ENCODE results near the gene GCM1. TPM values are rescaled to one million over a fixed set of nuclear protein-coding genes. Genes with fewer than 3 reads are reported as not detected.

The GCM1 gene, protein sequence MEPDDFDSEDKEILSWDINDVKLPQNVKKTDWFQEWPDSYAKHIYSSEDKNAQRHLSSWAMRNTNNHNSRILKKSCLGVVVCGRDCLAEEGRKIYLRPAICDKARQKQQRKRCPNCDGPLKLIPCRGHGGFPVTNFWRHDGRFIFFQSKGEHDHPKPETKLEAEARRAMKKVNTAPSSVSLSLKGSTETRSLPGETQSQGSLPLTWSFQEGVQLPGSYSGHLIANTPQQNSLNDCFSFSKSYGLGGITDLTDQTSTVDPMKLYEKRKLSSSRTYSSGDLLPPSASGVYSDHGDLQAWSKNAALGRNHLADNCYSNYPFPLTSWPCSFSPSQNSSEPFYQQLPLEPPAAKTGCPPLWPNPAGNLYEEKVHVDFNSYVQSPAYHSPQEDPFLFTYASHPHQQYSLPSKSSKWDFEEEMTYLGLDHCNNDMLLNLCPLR
- total RNA-seq: not detected
- under 1 TPM in 1 of 2 donors, not detected in 1; 0.01 TPM for polyA plus RNA-seq
- long read RNA-seq, donor 1: 0 reads
- long read RNA-seq, donor 2: 0 reads
- long read RNA-seq, donor 3: 0 reads

DNA sequence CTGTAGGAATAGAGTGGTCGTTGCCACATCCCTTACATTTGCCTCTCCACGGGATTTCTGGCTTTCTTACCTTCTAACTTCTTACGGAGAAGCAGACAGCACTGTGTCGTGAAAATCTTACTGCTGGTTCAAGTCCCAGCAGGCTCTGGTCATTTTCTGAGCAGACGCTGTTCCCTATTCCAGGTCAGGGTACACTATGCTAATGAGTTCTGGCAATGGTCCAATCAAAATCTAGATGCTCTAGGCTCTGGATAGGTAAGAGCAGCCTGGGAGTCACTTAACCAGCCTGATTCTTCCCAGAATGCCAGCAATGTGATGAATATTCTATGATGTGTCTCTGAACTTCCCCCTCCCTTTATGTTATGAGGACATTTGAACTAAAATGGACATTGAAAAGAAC is at the start of gene GCM1:
GCM1 (minus strand) TSS at position 158 of the 400 bp plus-strand sequence. CDS start 3,209 bp downstream, outside the sequence.
- no peak for ATAC-seq
- Histone ChIP-seq H3K4me3 (no peak within 1 kb of the TSS), H3K4me1 (no peaks in the 10 kb centered on the region), H3K9me3 (no peaks in the 10 kb centered on the region), H3K27ac (no peak within 1 kb of the TSS), H3K36me3 (no peaks in the 10 kb centered on the region), H3K27me3 (peaks cover 0 to 3% (median 0%) of the 10 kb centered on the region in 7 donors)
- intact Hi-C loops (cut with DNase I): no loop called here
- DNase-seq: no peak
- 84 to 85% methylated on average over 5 of the region's 5 CpGs for WGBS, 2 donors
- TF ChIP-seq, protein P1, sequence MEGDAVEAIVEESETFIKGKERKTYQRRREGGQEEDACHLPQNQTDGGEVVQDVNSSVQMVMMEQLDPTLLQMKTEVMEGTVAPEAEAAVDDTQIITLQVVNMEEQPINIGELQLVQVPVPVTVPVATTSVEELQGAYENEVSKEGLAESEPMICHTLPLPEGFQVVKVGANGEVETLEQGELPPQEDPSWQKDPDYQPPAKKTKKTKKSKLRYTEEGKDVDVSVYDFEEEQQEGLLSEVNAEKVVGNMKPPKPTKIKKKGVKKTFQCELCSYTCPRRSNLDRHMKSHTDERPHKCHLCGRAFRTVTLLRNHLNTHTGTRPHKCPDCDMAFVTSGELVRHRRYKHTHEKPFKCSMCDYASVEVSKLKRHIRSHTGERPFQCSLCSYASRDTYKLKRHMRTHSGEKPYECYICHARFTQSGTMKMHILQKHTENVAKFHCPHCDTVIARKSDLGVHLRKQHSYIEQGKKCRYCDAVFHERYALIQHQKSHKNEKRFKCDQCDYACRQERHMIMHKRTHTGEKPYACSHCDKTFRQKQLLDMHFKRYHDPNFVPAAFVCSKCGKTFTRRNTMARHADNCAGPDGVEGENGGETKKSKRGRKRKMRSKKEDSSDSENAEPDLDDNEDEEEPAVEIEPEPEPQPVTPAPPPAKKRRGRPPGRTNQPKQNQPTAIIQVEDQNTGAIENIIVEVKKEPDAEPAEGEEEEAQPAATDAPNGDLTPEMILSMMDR (IDR thresholded peaks at IDR 0.05): no peak

GRCh38 chr6:53197553-53197952 is 48.9 kb upstream of the GCM1 start:
- intact Hi-C loops (cut with DNase I): no loop called here
- 75 to 80% methylated on average over 3 of the region's 3 CpGs for WGBS, 2 donors
- Histone ChIP-seq H3K27me3 (no peaks in the 10 kb centered on the region), H3K27ac (no peak overlapping the region), H3K4me3 (no peak overlapping the region), H3K36me3 (no peaks in the 10 kb centered on the region), H3K4me1 (peaks cover 0 to 8% (median 6%) of the 10 kb centered on the region in 9 donors), H3K9me3 (no peaks in the 10 kb centered on the region)
- TF ChIP-seq, protein P1 (IDR thresholded peaks at IDR 0.05): no peak
- DNase-seq (no peak), ATAC-seq (no peak)

DNA sequence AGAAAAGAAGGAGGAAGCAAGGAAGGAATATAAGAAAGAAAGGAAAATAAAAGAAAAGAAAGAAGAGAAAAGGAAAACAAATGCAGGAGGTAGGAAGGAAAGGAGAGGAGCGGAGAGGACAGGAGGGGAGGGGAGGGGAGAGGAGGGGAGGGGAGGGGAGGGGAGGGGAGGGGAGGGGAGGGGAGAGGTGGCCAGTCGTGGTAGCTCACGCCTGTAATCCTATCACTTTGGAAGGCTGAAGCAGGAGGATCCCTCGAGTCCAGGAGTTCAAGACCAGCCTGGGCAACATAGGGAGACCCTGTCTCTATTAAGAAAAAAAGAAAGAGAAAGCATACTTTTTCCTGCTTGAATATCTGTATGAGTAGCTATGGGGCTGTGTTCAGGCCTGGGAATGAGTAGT is 46.4 kb upstream of the GCM1 start:
- no peak for ATAC-seq
- Histone ChIP-seq H3K4me1 (peaks cover 0 to 15% (median 6%) of the 10 kb centered on the region in 9 donors), H3K9me3 (no peaks in the 10 kb centered on the region), H3K4me3 (no peak overlapping the region), H3K27ac (no peak overlapping the region), H3K36me3 (no peaks in the 10 kb centered on the region), H3K27me3 (no peaks in the 10 kb centered on the region)
- intact Hi-C loops (cut with DNase I): no loop called here
- TF ChIP-seq, protein P1 (IDR thresholded peaks at IDR 0.05): no peak
- no peak for DNase-seq
- 55 to 64% methylated on average over 3 to 4 of the region's 4 CpGs for WGBS, 2 donors

DNA sequence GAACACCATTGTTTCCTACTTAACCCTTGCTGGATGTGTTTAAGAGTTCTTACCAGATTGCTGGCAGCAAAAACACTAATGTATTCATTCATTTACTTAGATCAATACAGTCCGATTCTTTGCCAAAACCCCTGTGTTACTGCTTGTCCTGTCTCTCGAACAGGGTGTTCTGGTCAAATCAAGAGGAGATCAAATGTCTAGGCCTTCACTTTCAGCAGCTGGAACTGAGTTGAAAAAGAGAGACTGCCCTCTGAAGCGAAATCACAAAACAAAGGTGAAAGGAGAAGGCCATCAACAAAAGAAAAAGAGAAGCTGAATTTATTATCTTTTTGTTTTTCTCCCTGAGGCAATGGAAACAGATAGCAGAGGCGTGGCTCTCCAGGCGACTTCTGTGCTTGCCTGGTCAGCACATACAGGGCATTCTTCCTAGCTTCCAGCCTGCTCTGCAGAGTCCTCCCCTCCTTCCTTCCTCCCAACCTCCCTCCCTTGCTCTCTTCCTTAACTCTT is 44.1 kb upstream of the GCM1 start:
- intact Hi-C loops (cut with DNase I): no loop called here
- no peaks in the 10 kb centered on the region for H3K36me3 ChIP-seq
- TF ChIP-seq, protein P1 (IDR thresholded peaks at IDR 0.05): no peak
- H3K4me1 ChIP-seq: peaks cover 0 to 15% (median 8%) of the 10 kb centered on the region in 9 donors
- peak in 3 of 8 donors; percentile 53 to 72 (median 67) for ATAC-seq
- no peaks in the 10 kb centered on the region for H3K27me3 ChIP-seq
- WGBS, 2 donors: 38 to 51% methylated on average over 5 of the region's 5 CpGs
- no peaks in the 10 kb centered on the region for H3K9me3 ChIP-seq
- no peak overlapping the region for H3K4me3 ChIP-seq
- H3K27ac ChIP-seq: peak overlapping the region in 5 of 10 donors; percentile 17 to 64 (median 49)
- DNase-seq: peak in 1 of 2 donors; percentile 14

Measured in heart right ventricle (tissue), 16 donors.